Measurements from ENCODE around the gene NPR1.
"Not testable (repeated sequence)": the region's sequence is repeated elsewhere in the genome, so short reads cannot be mapped to it uniquely, and the experiment has no call there.

NPR1 gene

GRCh38 chr1:153717330-153717729 lies 38.8 kb downstream of the NPR1 start:
- no peak for DNase-seq (ENCODE audit: low spot score)
- POLR2A ChIA-PET (ENCODE audit: low non-redundant PET) = interaction anchor here (0.5 kb wide), 1 partner anchor 10 kb away, joined by 3 read pairs; the partner anchor contains the start of gene INTS3
- H3K27ac ChIP-seq = no peak overlapping the region
- CTCF ChIA-PET = interaction anchor here (0.5 to 0.6 kb wide), 2 partner anchors 537 to 872 kb away, joined by 3 read pairs; no protein-coding TSS in a partner anchor
- TF ChIP-seq CTCF (conservative IDR thresholded peaks at IDR 0.05; ENCODE audit: low read depth) = no peak

GRCh38 chr1:153723687-153724086 lies 45.2 kb downstream of the NPR1 start:
- ChIA-PET POLR2A (ENCODE audit: low non-redundant PET) (no interaction called here), CTCF (no interaction called here)
- no peak for TF ChIP-seq CTCF (conservative IDR thresholded peaks at IDR 0.05; ENCODE audit: low read depth)
- no peak overlapping the region for H3K27ac ChIP-seq
- no peak for DNase-seq (ENCODE audit: low spot score)

DNA sequence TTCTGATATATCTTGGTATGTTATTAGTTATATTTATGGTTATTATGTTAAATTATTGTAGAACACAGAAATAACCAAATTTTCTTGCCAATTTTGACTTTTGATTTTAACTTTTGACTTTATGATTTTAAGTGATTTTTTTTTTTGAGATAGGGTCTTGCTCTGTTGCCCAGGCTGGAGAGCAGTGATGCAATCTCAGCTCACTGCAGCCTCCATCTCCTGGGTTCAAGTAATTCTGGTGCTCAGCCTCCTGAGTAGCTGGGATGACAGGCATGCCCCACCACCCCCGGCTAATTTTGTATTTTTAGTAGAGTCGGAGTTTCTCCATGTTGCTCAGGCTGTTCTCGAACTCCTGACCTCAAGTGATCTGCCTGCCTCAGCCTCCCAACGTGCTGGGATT lies 46.1 kb downstream of the NPR1 start:
- DNase-seq (ENCODE audit: low spot score) = not testable (repeated sequence)

GRCh38 chr1:153727463-153728304 lies 49.2 kb downstream of the NPR1 start, which contains the start of gene INTS3:
Gene INTS3, plus strand, starts transcription at chr1:153728050. Its CDS starts 585 bp downstream, at chr1:153728635.
- CTCF ChIA-PET = no interaction called here
- DNase-seq (ENCODE audit: low spot score) = peak; percentile 100
- POLR2A ChIA-PET (ENCODE audit: low non-redundant PET) = interaction anchor here (0.6 to 0.8 kb wide), 2 partner anchors 10 to 187 kb away, joined by 3 read pairs; no protein-coding TSS in a partner anchor
- H3K27ac ChIP-seq = peak within 1 kb of the TSS; percentile 87
- TF ChIP-seq CTCF (conservative IDR thresholded peaks at IDR 0.05; ENCODE audit: low read depth) = no peak

More for the DNA sequence above, 46.1 kb downstream of the NPR1 start:
- H3K27ac ChIP-seq; POLR2A ChIA-PET (ENCODE audit: low non-redundant PET); CTCF ChIA-PET: not testable (repeated sequence)

DNA sequence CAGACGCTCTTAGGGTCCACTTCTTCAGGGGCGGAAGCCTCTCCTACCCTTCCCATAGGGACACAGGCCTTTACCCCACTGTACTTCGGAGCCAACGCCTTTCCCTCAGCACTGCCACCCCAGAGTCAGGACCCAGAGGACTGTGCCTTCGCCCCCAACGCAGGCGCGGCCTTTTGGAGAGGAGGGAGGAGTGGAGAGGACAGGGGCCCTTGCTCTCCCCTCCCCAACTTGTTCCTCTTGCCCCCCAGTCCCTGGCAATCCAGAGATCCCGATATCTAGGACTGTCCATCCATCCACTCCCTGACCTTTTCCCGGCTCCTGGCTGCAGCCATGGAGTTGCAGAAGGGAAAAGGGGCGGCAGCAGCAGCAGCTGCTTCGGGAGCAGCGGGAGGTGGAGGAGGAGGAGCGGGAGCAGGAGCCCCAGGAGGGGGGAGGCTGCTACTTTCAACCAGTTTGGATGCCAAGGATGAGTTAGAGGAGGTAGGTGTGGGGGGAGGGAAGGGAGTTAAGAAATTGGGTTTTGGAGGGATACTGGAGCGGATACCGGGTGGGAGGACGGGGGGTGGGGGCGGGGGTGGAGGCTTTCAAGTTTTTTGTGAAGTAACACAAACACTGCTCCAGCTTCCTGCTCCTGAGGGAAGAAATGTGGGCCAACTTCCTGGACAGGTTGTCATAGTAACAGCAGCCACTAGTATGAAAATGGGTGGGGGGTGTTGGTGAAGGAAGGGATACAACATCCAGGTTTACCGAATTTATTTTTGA lies 50.0 kb downstream of the NPR1 start:
- H3K27ac ChIP-seq = peak overlapping the region; percentile 87
- CTCF ChIA-PET = no interaction called here
- DNase-seq (ENCODE audit: low spot score) = peak; percentile 20
- no peak for TF ChIP-seq CTCF (conservative IDR thresholded peaks at IDR 0.05; ENCODE audit: low read depth)
- POLR2A ChIA-PET (ENCODE audit: low non-redundant PET) = interaction anchor here (0.6 to 0.8 kb wide), 4 partner anchors 11 to 195 kb away, joined by 3 to 5 read pairs (median 3); no protein-coding TSS in a partner anchor

- ChIA-PET POLR2A (ENCODE audit: low non-redundant PET) (interaction anchor here (0.7 kb wide), 1 partner anchor 97 kb away, joined by 4 read pairs; the partner anchor contains the start of gene CHTOP), CTCF (no interaction called here)
- H3K27ac ChIP-seq = no peak overlapping the region
- no peak for DNase-seq (ENCODE audit: low spot score)
- no peak for TF ChIP-seq CTCF (conservative IDR thresholded peaks at IDR 0.05; ENCODE audit: low read depth)
These were observed 52.0 kb downstream of the NPR1 start for GRCh38 chr1:153730468-153730988.

All from RWPE1 (cell line).